RWPE2 (cell line): ENCODE measurements around the gene UBE2E1.
"Not testable (repeated sequence)": the region's sequence is repeated elsewhere in the genome, so short reads cannot be mapped to it uniquely, and the experiment has no call there.

Experiments used
- ATAC-seq: fragments of 200-7000 bp; cut with Tn5 transposase; 3 replicates; pipeline ENCODE4 v1.9.1; 2021; ENCODE audit warnings: low read depth
- DNase-seq: peaks from one replicate; pipeline ENCODE4 v3.0.0-alpha.2; 2020; ENCODE audit warnings: low spot score
- H3K27ac ChIP-seq: fragments of 450-650 bp; 2 replicates; pipeline ENCODE4 v1.5.1; 2017; ENCODE audit warnings: mild to moderate bottlenecking; ENCODE audit not compliant: poor library complexity, severe bottlenecking
- H3K27me3 ChIP-seq: fragments of 250-450 bp; sonication (Bioruptor Pico); 2 replicates; pipeline ENCODE4 v1.5.1; 2021; ENCODE audit warnings: mild to moderate bottlenecking, moderate library complexity; ENCODE audit not compliant: insufficient read depth, poor library complexity, severe bottlenecking
- H3K36me3 ChIP-seq: fragments of 250-450 bp; sonication (Bioruptor Pico); 2 replicates; pipeline ENCODE4 v1.5.1; 2020; ENCODE audit warnings: low read depth, mild to moderate bottlenecking, moderate library complexity
- H3K4me1 ChIP-seq: fragments of 250-450 bp; sonication (Bioruptor Pico); 2 replicates; pipeline ENCODE4 v1.5.1; 2021; ENCODE audit warnings: mild to moderate bottlenecking, moderate library complexity; ENCODE audit not compliant: insufficient read depth, poor library complexity, severe bottlenecking
- H3K4me3 ChIP-seq: fragments of 250-450 bp; sonication (Bioruptor Pico); 2 replicates; pipeline ENCODE4 v1.5.1; 2021; ENCODE audit warnings: mild to moderate bottlenecking, moderate library complexity; ENCODE audit not compliant: severe bottlenecking
- H3K9me3 ChIP-seq: fragments of 250-450 bp; sonication (Bioruptor Pico); 2 replicates; pipeline ENCODE4 v1.5.1; 2021; ENCODE audit warnings: mild to moderate bottlenecking, moderate library complexity; ENCODE audit not compliant: severe bottlenecking
- TF ChIP-seq, protein P1 (sequence below): fragments of 450-650 bp; IDR thresholded peaks from one replicate; pipeline ENCODE4 v1.5.1; 2017; ENCODE audit warnings: mild to moderate bottlenecking, moderate library complexity; ENCODE audit not compliant: poor library complexity, severe bottlenecking

Gene UBE2E1

DNA sequence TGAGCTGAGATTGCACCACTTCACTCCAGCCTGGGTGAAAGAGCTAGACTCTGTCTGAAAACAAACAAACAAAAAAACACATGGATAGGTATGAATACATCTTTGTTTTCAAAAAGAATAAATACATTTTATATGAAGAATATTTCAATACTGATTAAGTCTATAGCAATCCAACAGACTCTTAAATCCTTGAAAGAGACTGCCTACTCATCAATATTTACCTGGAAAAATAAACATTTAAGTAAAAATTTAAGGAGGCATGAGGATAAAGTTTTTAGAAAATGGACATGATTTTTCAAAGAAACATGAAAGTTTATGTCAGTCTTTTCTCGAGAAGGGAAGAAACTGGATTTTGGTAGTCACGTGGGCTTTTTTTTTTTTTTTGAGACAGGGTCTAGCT, 105.6 kb downstream of the UBE2E1 start:
- DNase-seq (no peak), ATAC-seq (no peak)
- Histone ChIP-seq H3K9me3 (no peaks in the 10 kb centered on the region), H3K4me3 (no peak overlapping the region), H3K4me1 (peaks cover 9% of the 10 kb centered on the region), H3K27ac (no peak overlapping the region), H3K36me3 (peaks cover 4% of the 10 kb centered on the region; the same call in 1 of the 2 replicates), H3K27me3 (no peaks in the 10 kb centered on the region)
- TF ChIP-seq, protein P1, sequence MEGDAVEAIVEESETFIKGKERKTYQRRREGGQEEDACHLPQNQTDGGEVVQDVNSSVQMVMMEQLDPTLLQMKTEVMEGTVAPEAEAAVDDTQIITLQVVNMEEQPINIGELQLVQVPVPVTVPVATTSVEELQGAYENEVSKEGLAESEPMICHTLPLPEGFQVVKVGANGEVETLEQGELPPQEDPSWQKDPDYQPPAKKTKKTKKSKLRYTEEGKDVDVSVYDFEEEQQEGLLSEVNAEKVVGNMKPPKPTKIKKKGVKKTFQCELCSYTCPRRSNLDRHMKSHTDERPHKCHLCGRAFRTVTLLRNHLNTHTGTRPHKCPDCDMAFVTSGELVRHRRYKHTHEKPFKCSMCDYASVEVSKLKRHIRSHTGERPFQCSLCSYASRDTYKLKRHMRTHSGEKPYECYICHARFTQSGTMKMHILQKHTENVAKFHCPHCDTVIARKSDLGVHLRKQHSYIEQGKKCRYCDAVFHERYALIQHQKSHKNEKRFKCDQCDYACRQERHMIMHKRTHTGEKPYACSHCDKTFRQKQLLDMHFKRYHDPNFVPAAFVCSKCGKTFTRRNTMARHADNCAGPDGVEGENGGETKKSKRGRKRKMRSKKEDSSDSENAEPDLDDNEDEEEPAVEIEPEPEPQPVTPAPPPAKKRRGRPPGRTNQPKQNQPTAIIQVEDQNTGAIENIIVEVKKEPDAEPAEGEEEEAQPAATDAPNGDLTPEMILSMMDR = no peak

DNA sequence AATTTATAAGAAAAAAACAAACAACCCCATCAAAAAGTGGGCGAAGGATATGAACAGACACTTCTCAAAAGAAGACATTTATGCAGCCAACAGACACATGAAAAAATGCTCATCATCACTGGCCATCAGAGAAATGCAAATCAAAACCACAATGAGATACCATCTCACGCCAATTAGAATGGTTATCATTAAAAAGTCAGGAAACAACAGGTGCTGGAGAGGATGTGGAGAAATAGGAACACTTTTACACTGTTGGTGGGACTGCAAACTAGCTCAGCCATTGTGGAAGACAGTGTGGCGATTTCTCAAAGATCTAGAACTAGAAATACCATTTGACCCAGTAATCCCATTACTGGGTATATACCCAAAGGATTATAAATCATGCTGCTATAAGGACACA, 106.6 kb downstream of the UBE2E1 start:
- ATAC-seq, H3K4me3 ChIP-seq, H3K36me3 ChIP-seq, H3K4me1 ChIP-seq, H3K27ac ChIP-seq, H3K9me3 ChIP-seq, H3K27me3 ChIP-seq, DNase-seq: not testable (repeated sequence)

DNA sequence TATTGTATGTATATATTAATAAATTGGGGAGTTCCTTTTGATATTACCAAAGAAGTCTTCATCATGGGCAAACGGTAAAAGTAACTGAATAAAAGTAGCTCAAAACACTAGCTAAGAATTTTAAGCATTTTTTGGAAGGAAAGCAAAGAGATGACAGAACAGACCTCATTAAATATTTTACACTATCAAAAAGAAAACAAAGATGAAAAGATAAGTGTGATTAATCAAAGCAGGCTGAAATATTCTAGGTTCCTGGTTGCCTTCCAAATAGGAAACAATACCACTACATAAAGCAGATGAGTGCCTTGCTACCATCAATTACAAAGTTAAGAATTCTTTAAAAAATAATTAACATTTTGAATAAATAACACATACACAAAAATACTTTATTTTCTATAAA, 107.4 kb downstream of the UBE2E1 start:
- no peak overlapping the region for H3K27ac ChIP-seq
- DNase-seq = no peak
- peaks cover 9% of the 10 kb centered on the region for H3K4me1 ChIP-seq
- peaks cover 8% of the 10 kb centered on the region for H3K36me3 ChIP-seq
- H3K9me3 ChIP-seq = no peaks in the 10 kb centered on the region
- ATAC-seq = no peak
- no peaks in the 10 kb centered on the region for H3K27me3 ChIP-seq
- no peak overlapping the region for H3K4me3 ChIP-seq
- TF ChIP-seq, protein P1 = no peak

DNA sequence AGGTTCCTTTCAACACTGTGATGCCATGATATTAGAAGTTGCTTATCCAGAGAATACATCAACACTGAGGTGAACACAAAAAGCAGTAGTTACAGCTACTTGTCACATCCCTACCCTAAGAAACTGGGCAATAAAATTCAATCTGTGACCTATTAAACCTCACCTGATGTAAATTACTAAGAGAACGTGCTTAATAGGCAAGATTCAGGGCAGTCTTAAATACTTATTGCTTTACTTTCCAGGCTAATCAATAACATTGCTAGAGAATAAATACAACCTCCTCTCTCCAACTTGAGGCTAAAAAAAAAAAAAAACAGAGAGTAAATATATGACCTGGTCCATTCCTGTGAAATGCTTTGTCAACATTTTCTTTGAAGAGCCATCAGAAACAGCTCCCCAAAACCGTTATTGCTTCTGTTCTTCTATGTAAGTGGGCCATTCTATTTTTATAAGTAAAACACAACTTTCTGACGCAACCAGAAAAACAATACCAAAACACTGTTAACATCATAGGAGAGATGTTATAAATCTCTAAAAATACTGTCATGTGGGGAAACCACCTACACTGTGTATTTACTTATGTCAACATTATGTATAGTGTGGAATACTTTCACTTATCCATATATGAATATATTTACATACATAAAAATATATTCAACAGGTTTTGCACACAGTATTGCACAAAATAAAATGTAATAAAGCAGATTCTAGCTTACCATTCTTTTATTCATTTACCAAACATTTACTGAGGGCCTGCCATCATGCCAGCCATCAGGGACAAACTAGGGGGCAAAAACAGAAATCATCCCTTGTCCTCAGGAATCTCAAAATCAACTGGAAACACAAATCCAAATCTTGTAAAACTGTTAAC, 108.4 kb downstream of the UBE2E1 start:
- ATAC-seq = no peak
- Histone ChIP-seq H3K4me1 (peaks cover 14% of the 10 kb centered on the region), H3K4me3 (no peak overlapping the region), H3K9me3 (no peaks in the 10 kb centered on the region), H3K36me3 (peaks cover 17% of the 10 kb centered on the region), H3K27me3 (no peaks in the 10 kb centered on the region), H3K27ac (no peak overlapping the region)
- DNase-seq = no peak
- TF ChIP-seq, protein P1 = no peak

DNA sequence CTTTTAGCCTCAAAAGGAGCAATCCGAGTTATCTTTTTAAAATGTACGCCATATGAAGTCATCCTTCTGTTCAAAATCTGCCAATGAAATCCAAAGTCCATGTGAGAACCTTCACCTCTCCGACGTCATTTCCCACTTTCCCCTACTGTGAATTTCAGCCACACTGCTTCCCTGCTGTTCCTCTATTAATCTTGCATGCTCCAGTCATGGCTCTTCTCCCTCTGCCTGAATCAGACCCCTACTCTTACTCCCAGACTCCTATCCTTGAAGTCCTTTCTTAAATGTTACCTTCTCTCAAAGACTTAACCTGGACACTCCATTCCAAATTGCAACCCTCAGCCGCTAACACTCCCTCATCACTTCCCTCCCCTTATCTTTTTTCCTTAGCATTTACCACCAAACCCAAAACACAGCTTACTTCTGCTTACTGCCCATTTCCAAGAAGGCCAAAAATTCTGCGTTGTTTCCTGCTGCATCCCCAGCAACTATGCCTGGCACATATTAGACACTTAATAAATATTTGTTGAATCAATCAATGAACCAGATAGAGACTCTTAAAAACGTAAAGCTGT, 109.9 kb downstream of the UBE2E1 start:
- H3K27ac ChIP-seq = peak overlapping the region; percentile 73

More for the DNA sequence above, 109.9 kb downstream of the UBE2E1 start:
- H3K9me3 ChIP-seq = no peaks in the 10 kb centered on the region
- H3K4me3 ChIP-seq = peak overlapping the region; percentile 64
- peaks cover 32% of the 10 kb centered on the region for H3K36me3 ChIP-seq
- TF ChIP-seq, protein P1 = no peak
- H3K27me3 ChIP-seq = no peaks in the 10 kb centered on the region
- DNase-seq = no peak
- no peak for ATAC-seq
- H3K4me1 ChIP-seq = peaks cover 18% of the 10 kb centered on the region
